Activated CD4-positive, alpha-beta T cell treated with anti-CD3 and anti-CD28 coated beads for 24 hours (primary cell): Measurements from ENCODE around the gene CA5B.
"Not testable (repeated sequence)": the region's sequence is repeated elsewhere in the genome, so short reads cannot be mapped to it uniquely, and the experiment has no call there.

Experiments used
- DNase-seq, 2 donors: peaks; one replicate each; pipeline ENCODE4 v3.0.0-alpha.2; 2020; ENCODE audit warnings: low read depth in 2 of 2

The CA5B gene, protein sequence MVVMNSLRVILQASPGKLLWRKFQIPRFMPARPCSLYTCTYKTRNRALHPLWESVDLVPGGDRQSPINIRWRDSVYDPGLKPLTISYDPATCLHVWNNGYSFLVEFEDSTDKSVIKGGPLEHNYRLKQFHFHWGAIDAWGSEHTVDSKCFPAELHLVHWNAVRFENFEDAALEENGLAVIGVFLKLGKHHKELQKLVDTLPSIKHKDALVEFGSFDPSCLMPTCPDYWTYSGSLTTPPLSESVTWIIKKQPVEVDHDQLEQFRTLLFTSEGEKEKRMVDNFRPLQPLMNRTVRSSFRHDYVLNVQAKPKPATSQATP

DNA sequence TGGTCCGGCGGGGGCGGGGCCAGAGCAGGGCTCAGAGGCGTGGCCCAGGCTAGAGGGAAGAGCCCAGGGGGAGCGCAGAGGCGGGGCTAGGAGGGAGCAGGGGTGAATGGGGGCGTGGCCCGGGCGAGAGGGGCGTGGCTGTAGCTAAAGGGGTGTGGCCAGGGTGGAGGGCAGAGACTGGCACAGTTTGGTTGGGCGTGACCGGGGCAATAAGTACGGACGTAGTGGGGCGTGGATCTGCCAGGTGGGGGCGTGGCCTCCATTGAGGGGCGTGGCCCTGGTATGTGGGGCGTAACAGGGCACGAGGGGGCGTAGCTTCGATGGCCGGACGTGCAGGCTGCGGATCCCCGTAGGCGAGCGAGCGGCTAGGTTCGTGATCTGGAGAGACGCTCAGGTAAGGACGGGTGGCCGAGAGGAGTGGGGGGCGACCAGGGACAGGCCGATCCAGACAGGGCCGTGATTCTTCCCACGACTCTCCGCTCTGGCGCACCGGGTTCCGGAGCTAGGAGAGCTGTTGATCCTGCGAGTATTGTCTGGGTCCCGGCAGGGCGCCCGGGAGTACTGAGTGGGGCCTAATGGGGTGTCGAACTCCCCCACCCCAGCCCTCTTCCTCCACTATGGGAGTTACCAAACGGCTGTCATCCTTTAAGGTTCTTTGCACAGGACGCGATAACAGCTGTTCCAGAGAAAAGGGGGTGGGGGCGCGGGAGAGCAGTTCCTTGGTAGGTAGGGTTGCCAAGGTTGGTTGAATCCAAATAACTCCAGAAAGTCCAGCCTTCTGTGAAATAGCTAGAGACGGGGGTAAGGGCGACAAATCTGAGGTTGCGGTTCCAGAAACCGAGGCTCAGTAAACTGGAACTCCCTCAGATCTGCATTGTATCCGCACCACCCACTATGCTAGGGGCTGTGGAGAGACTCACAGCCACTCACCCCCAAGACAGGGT, at the start of gene CA5B:
Gene CA5B, plus strand, starts transcription at position 312 of the 944 bp plus-strand sequence. CDS start 11,754 bp downstream, outside the sequence.
- DNase-seq: peak; percentile 86 to 99

DNA sequence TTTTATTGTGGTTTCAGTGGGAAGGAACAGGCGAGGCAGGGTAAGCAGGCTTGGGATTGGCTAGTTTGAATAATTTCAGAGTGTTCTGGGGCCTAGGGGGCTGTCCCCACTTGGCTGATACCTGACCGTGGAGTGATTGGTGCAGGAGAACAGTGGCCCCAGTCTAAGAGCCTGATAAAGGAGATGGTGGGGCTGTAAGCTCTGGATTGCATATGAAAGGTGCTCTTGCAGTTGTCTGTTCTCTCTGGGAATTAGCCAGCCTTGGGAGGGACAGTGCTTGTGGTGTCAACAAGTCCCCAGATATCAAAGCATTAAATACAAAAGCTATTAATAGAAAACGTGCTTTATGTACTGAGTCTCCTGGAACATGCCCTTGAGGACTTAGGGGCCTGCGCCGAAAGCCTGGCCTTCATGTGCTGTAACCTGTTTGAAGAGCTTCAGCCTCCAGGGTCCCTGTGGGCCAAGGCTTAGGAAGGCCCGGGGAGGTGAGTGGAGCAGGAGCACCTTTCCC, 43.1 kb upstream of the CA5B start:
- no peak for DNase-seq

DNA sequence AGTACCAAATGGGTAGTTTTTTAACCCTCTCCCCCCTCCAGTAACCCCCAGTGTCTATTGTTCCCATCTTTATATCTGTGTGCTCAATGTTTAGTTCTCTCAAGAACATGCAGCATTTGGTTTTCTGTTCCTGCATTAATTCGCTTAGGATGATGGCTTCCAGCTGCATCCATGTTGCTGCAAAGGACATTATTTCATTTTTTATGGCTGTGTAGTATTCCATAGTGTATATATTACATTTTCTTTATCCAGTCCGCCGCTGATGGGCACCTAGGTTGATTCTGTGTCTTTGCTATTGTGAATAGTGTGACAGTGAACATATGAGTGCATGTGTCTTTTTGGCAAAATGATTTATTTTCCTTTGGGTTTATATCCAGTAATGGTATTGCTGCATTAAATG, 41.6 kb upstream of the CA5B start:
- DNase-seq: no peak

DNA sequence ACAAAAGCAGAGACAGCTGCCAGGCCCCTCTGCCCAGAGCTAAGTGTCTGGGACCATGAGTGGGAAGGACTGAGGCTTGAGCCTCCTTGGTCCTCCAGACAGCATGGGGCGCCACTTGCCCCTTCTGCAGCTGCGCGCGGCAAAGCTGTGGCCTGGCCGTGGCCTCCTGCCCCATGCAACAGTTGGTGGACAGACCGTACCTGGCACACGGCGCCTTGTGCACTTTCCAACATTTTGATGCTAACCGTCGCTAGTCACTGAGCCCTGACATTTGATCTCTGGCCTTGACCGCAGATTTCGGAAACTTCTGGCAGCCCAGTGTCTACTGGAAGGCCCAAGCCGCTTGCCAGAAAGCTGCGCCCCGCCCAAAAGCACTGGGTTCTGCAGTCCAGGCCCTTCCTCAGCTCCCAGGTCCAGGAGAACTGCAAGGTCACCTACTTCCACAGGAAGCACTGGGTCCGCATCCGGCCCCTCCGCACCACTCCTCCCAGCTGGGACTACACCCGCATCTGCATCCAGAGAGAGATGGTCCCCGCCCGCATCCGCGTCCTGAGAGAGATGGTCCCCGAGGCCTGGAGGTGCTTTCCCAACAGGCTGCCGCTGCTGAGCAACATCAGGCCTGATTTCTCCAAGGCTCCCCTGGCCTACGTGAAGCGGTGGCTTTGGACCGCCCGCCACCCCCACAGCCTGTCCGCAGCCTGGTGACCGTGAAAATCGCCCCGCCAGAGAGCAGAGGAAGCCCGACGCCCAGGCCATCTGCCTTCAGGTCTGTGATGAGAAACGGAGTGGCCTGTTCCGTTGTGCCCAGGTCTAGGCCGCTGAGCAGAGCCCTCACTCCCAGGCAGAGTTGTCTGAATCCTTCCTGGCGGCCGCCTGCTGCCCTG, 35.3 kb upstream of the CA5B start:
- no peak for DNase-seq

DNA sequence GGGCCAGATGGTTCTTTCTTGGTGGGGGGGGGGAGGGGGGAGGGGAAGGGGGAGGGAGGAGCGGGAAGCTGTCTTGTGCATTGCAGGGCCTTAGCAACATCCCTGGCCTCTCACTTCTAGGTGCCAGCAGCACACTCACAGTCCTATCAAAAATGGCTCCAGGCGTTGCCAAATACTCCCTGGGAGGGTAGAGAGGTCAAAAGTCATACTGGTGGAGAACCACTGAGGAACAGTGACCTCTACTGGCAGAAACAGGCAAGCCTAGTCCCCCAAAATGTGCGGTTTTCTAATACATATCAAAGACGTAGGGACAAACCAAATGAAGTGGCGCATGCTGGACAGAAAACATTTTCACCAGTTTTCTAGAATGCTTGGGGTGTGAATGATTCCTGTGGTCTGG, 34.3 kb upstream of the CA5B start:
- not testable (repeated sequence) for DNase-seq

DNA sequence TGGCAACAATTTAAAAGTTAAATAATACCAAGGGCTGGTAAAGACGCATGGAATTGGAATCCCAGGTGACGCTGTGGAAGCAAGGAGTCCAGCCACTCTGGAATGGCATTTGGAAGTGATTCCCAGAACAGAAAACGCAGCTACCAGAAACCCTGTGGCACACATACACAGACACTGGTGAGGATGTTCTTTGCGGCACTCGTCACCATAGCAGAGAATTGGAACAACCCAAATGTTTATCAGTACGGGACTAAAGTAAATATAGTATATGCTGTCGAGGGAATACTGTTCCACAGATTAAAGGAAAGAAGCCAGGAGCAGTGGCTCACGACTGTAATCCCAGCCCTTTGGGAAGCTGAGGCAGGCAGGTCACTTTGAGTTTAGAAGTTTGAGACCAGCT, 33.8 kb upstream of the CA5B start:
- not testable (repeated sequence) for DNase-seq

DNA sequence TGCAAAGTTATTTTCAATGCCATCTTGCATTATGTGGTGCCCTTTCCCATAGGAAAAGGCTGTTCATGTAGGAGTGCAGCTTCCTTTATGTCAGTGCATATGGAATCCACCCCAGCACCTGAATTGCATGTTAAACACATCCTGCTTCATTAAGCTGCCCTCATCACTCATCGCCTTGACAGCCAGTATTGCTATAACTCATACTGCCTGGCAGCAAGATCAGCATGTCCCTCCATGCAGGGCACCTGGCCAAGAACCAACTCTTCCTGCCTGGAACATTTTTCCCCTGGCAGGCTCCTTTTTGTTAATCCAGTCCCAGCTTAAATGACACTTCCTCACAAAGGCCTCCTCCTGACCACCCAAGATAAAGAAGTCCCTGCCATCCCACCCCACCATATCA, 23.5 kb upstream of the CA5B start:
- DNase-seq: no peak

DNA sequence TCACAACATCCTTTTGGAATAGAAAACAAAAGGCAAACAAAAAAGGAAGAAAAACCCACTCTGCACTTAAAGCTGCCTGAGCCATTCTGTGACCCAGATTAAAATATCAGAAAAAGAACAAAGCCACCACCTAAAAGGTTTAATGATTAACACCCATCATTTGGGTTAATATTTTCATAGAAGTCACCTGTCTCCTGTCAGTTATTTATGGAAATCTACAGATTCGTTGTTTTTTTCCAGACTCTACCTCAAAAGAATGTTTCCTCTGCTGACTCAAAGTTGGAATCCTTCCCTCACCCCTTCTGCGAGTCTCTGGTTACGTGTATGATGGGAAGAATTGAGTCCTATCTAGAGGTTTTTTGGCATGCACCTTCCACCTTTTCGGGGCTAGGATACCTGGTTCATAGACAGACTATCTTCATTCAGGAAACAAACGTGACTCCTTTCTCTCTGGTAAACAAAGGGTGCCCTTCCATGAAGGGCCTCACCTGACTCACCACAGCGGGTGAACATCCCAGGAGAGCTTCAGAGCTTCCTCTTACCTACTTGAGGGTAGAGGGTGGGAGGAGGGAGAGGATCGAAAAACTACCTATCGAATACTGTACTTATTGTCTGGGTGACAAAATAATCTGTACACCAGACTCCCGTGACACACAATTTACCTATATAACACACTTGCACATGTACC, 19.6 kb upstream of the CA5B start:
- DNase-seq: no peak

DNA sequence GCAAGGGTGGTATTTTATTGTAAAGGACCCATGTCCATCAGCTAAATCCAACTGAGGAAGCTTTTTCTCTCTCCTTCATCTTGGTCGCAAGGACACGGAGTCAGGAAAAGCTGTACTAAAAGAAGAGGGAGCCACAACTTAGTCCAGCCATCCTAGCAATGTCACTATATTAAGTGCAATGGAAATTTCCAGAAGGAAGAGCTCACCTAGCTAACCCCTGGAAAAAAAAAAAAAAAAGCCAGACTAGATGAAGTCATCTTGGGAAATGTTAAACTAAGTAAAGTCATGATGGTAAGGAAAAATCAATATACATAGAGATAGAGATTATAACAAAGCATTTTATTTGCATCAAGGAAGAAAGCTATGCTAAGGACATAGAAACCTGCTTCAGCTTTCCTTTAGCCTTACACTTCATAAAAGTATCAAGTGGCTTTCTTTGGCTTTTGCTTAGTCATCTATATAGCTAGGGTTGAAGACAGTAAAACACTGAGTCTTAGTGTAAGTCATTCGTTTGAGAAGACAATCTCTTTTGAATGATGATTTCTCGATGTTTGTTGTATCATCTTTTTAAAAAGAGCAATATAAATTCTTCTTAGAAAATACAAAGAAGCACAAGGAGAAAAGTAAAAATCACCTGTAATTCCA, 18.6 kb upstream of the CA5B start:
- DNase-seq: no peak

DNA sequence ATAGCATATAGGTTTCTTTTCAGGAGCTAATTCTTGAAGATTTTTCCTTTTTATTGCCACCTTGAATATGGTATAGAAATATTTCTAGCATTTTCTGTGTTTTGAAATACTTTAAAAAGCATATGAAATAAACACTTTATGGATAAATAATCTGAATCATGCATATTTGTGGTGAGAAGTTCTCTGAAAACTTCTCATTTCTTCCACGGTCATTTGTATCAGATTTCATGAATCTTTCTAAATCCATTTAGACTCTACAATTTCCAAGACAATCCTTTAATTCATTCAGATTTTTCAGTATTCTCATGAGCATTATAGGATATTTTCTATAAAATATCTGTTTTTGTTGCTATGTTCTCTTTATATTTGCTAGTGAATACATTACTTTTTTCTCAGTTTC, 16.2 kb upstream of the CA5B start:
- no peak for DNase-seq

DNA sequence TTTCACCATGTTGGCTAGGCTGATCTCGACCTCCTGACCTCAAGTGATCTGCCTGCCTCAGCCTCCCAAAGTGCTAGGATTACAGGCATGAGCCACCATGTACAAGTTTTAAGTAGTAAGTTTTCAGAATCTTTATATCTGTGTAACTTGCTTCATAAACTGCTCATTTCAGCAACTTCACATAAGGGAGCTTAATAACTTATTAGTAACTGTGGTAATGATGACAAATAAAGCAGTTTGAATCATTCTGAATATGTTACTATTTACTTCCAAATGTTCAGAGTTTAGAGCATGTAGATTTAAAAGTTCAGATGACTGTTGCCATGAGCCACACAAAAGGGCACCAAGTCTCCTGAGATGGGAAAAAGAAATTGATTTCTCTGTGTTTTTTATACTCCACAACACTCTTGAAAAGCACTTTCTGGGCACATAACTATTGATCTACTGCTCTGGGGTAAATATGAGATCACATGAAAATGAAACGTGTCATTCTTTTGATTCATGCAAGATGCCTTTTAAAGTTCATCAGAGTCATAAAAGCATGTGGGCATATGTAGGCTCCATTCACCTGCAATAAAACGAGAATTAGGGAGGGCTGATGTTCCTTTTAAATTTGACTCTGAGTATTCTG, 14.1 kb upstream of the CA5B start:
- DNase-seq: no peak

DNA sequence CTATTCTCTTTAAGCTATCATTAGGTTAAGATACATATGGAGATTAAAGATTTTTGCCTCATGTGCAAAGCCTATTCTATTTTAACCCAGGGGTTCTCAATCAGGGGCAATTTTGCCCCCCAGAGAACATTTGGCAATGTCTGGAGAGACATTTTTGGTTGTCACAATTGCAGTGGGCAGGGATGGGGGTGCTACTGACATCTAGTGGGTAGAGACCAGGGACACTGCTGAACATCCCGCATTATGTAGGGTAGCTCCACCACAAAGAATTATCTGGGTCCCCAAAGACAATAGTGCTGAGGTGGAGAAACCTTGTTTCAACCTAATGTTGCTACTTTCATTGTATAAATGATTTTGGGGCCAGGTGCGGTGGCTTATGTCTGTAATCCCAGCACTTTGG, 13.2 kb upstream of the CA5B start:
- DNase-seq: no peak

DNA sequence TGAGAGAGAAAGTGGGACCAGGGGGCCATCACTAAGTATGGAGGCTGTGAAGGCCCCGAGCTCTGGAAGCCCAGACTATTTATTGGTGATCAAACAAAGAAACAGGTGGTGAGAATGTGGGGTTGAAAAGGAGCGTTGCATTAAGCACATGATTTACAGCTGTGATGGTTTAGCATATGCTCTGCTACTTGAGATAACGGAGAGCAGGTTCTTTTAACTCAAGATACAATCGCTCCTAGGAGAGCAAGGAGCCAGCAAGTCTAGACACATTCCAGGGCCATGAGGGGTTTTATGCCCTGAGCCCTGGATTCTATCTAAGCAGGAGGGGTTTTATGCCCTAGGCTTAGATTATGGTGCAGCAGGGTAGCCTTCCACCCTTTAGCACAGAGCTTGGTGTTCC, 6.7 kb upstream of the CA5B start:
- not testable (repeated sequence) for DNase-seq

DNA sequence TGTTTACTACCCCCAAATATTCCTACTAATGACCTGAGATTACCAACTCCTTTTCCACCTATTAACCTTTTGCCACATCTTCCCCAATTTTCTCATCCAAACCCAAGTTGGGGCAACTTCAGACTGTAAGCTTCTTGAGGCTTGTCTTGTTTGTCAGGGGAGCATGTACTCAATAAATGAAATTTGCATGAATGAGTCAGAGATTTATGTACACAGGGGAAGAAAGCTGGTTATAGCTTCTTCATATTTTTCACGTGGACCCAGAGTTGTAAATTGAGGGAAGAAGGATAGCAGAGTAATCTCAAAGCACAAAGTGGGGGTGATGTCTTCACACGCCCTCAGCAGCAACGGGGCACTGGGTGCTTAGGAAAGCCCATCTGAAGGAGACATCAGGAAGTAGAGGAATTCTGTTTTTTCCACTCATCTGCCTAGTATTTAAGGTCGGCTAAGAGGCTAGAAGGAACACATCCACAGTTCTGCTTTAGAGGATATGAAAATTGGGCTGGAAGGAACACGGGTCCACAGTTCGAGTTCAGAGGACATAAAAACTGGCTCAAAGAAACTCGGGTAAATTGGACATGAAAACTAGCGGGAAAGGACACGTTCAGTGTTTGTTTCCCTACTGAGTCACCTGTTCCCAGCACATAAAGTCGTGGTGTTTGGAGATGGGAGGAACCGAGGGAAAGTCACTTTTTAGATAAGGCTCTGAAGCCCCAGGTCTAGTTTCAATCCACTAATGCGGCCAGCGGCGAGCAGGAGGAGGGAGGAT, 696 bp upstream of the CA5B start:
- DNase-seq: no peak

DNA sequence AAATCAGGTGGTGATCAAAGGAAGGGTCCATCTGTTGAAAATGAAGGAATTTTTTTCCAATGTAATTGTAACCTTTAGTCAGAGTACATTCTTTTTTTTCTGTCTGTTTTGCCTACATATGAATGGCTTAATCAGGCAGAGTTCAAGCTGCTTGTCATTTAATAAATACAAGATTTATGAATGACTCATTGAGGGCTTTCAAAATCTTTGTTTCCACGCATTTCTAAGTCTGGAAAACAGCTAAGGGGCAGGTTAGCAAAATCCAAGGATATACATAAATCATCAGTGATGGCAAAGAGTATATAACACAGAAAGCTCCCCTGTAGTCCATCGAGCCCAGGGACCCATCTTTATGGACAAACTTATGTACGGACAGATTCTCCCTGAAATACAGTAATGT, 1.8 kb downstream of the CA5B start:
- no peak for DNase-seq

DNA sequence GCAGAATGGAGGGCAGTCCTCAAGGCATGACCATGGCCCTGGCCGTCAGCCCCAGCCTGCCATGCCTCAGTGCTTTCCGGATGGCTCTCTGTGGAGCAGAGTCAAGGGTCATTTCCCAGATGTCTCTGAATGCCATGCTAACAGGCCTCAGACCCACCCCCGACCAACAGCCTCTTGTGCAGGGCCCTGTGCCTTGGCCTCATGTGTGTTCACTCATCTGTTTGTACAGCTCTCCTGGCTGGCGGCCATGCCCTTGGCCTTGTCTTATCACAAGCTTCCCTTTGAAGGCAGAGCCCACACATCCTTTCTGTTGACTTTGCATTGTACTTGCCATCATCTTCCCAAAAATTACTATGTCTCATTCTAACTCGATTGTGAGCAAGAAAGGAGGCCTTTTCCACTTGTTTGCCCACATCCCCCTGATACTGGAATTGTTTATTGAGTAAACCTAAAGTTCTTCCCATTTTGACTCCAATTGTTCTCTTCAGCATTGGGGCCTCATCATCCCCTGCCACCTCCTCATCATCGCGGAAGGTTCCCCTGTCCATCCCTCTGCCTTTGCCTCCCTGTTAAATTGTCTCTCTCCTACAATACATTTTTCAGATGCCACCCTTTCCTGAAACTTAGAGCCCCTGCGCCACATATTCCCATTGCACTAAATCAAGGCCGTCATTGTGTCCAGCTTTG, 6.3 kb downstream of the CA5B start:
- no peak for DNase-seq

DNA sequence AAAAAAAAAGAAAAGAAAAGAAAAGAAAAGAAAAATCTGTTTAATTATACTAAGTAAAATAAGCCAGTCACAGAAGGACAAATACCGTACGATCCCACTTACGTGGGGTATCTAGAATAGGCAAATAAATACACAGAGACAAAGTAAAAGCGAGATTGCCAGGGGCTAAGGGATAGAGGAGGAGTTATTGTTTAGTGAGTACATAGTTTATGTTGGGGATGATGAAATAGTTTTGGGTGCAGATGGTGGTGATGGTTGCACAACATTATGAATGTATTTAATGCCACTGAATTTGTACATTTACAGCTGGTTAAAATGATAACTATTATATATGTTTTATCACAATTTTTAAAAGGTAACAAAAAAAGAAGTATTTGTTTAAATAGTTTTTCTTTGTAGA, 7.1 kb downstream of the CA5B start:
- no peak for DNase-seq

DNA sequence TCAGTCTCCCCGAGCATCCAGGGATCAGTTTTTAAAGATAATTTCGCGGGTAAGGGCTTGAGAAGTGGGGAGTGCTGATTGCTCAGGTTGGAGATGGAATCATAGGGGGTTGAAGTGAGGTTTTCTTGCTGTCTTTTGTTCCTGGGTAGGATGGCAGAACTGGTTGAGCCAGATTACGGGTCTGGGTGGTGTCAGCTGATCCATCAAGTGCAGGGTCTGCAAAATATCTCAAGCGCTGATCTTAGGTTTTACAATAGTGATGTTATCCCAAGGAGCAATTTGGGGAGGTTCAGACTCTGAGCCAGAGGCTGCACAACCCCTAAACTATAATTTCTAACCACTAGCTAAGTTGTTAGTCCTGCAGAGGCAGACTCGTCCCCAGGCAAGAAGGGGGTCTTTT, 8.6 kb downstream of the CA5B start:
- not testable (repeated sequence) for DNase-seq
